HG03064 (cell line): ENCODE measurements around the gene PAXX.

ENCODE experiments used
- ATAC-seq: cut with Tn5 transposase; IDR thresholded peaks from one replicate; pipeline ENCODE4 v1.9.1; 2021; ENCODE audit warnings: low read depth; ENCODE audit not compliant: unreplicated experiment

Gene PAXX, protein sequence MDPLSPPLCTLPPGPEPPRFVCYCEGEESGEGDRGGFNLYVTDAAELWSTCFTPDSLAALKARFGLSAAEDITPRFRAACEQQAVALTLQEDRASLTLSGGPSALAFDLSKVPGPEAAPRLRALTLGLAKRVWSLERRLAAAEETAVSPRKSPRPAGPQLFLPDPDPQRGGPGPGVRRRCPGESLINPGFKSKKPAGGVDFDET

DNA sequence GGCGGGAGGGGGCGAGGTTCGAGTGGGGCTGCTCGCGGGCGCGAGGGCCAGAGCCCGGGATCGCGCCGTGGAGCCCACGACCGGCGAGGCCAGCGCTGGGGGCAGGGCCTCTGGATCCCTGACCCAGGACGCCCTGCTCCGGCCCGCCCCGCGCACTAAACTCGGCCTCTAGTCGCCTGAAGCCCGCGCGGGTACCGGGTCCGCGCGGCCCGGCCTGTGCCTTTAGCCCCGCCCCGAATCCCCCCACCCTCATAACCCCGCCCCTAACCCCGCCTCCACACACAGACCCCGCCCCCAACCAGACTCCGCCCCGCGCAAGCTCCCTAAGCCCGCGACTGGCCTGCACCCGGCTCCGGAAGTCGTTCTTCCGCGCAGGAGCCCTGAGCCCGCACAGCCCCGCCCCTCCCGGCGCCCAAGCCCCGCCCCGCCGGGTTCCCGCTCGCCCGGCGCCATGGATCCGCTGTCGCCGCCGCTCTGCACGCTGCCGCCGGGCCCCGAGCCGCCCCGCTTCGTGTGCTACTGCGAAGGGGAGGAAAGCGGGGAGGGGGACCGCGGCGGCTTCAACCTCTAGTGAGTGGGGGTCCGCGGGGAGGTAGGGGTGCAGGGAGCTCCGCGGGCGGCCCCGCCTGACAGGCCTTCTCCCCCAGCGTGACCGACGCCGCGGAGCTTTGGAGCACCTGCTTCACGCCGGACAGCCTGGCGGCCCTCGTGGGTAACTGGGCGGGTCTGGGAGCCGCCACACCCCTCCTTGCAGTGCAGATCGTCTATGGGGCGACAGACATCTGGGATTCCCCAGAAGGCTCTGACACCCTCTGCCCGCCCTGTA is at the start of gene PAXX:
Gene PAXX, plus strand, starts transcription at position 430 of the 826 bp plus-strand sequence. Its CDS starts 22 bp downstream, at position 452.
- ATAC-seq = peak; percentile 77

DNA sequence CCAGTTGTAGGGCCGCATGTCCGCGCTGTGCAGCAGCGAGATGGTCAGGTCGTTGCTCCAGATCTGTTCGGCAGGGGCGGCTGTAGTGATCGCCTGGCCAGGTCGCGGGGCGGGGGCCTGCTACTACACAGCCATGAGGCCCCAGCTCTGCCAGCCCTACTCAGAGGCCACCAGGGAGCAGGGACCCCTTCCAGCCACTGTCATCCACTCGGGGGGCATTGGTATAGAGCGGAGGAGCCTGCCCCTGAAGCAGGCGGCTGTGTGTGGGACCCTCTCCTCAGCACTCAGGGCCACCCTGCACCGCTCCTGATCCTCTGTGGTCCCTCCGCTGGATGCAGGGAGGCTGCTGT is 49.4 kb upstream of the PAXX start:
- no peak for ATAC-seq

DNA sequence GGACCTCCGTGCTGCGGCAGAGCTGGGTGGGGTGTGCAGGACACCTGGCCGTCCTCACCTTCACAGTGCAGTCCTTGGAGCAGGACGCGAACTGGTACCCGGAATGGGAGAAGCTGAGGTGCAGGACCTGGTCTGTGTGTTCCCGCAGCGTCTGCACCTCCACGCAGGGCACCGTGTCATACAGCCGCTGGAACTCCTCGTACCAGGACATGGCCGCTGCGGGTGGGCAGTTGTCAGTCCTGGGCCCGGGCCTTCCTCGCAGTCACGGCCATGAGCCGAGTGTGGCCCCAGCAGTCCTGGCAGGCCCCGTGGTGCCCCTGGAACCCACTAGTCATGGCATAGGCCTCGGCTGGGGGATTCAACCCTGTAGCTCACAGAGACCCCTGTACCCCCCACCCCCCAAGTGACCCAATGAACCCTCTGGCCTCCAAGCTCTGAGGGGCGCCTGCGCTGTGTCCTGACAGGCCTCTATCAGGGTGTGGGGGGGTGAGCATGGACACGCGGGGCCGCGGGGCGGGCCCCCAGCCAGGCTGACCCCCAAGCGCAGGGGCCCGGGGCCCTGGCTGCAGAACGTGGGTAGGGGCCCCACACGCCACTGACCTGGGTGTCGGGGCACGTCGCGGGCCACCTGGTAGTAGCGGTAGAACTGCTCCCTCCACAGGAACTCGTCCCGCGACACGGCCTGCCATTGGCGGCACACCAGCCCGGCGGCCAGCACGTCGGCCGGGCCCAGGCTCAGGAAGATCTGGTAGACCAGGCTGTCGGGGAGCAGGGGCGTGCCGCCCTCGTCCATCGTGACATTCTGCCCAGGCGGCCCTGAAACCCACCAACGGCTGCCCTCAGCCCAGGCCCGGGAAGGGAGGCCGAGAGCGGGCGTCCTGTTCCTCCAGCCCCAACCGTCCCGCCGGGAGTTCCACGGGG is 48.7 kb upstream of the PAXX start:
- peak; percentile 8 for ATAC-seq

DNA sequence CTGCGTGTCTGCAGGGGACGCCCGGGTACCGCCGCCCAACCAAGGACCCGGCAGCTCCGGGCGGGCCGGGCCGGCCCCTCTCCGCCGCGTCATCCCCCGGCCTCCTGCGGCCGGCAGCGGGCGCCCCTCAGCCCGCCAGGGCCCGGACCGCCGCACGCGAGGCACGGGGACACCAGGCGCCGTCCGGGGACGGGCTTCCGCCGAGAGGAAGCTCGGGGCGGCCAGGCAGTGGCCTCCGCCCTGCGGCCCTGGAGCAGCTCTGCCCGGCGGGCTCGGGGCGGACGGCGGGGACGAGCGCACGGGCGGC is 48.1 kb upstream of the PAXX start:
- ATAC-seq = no peak

DNA sequence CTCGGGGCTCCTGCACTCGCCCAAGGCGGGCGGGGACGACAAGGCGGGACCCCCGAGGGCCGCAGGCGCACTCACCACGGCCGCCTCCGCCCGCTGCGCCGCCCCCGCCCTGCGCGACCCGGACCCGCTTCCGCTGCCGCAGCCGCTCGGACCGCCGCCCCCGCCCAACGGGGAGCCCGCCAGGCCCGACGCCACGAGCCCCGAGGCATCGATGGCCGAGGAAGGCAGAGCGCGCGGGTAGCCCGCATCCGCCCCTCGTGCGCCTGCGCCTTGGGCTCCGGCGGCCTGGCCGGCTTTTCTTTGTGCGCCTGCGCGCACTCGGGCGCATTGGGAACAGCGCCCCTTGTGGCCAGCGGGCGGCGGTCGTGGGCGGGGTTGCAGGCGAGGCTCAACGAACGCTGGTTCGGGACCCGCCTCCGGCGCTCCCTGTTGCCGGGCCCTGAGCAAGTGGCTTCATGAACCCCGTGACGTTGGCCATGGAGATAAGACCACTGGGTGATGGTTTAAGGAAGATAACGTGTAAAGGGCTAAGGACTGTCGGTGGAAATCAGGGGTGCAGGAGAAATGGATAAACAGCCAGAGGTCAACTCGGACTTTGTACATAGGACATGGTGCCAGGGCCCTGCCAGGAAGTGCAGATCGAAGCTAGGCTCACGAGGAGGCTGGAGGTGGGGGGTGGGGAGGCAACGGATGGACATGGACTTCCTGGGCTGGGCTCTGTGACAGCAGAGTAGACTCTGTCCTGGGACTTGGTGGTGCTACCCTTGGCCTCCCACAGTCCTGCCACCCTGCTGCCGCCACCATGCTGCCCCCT is 47.5 kb upstream of the PAXX start, which contains the start of the genes C8G and FBXW5:
Gene C8G, plus strand, starts transcription at position 725 of the 814 bp plus-strand sequence. Its CDS starts 78 bp downstream, at position 803.
Gene FBXW5, minus strand, starts transcription at position 220 of the 814 bp plus-strand sequence. CDS start 655 bp downstream, outside the sequence.
- peak; percentile 59 for ATAC-seq

DNA sequence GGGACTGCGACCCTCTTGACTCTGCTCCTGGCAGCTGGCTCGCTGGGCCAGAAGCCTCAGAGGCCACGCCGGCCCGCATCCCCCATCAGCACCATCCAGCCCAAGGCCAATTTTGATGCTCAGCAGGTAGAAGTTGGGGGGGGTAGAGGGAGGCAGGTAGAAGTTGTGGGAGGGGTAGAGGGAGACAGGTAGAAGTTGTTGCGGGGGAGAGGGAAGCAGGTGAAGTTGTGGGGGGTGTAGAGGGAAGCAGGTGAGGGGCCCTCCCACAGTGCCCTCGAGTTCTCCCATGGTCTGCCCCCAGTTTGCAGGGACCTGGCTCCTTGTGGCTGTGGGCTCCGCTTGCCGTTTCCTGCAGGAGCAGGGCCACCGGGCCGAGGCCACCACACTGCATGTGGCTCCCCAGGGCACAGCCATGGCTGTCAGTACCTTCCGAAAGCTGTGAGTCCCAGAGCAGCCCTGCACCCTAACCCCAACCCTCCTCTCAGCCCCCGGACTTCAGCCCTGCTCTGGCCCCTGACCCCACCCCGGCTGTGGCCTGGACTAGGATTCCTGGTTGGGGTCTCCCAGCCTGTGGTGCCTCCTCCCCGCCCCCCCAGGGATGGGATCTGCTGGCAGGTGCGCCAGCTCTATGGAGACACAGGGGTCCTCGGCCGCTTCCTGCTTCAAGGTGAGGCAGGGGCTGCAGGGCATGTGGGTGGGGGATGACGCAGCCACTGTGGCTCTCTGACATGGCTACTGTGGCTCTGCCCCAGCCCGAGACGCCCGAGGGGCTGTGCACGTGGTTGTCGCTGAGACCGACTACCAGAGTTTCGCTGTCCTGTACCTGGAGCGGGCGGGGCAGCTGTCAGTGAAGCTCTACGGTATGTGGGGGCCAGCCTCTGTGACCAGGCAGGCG is 46.6 kb upstream of the PAXX start:
- no peak for ATAC-seq

DNA sequence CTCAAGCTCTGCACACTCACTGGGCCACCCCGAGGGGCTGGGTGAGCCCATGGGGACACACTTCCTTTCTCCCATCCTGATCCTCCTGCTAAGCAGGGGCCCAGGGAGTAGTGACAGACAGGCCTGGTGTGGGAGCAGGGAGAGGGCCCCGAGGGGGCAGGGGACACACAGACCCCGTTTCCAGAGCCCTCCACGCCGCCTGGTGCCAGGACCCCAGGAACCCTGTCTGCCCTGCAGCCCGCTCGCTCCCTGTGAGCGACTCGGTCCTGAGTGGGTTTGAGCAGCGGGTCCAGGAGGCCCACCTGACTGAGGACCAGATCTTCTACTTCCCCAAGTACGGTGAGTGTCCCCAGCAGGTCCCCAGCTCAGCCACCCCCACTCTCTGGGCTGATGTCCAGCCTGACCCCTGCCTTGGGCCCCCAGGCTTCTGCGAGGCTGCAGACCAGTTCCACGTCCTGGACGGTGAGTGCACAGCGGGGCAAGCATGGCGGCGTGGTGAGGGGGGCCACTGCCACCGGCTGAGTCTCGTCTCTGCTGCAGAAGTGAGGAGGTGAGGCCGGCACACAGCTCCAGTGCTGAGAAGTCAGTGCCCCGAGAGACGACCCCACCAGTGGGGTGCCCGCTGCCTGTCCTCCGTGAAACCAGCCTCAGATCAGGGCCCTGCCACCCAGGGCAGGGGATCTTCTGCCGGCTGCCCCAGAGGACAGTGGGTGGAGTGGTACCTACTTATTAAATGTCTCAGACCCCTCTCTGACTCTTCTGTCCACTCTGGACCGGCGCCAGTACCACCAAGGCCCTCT is 45.8 kb upstream of the PAXX start:
- no peak for ATAC-seq

DNA sequence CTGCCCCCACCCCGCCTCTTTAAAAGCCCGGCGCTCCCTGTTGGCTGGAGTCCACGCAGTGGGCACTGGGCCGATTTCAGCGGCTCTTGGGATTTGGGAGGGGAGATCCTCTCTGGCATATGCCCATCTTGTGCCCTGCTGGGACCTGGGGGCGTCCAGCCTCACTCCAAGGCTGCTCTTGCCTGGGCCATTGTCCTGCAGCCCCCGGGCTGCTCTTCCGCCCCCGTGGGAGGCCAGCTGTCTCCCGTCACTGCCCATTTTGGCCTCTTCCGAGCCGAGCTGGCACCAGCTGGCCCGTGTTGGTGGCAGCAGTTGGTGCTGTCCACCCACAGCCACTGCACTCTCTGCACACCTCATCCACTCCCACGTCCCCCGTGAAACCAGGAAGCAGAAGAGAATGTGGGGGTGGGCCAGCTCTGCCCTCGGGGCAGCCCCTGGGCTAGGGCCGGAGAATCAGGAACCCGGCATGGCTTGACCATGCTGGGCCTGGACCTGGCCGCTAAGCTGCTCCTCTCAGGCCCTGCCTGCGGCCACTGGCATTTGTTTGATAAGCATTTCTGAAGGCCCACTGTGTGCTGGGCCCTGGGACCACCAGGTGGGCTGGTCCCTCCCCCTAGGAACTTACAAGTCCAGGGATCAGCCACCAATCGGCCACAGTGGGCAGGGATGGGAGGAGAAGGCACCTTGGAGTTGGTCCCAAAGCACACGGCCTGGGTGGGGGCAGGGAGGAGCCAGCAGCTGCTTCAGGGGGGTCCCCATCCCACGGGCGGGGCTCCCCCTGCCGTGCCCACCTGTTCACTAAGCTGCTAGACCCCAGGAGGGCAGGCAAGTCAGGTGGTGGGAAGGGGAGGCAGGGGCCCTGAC is 45.0 kb upstream of the PAXX start:
- ATAC-seq = no peak

DNA sequence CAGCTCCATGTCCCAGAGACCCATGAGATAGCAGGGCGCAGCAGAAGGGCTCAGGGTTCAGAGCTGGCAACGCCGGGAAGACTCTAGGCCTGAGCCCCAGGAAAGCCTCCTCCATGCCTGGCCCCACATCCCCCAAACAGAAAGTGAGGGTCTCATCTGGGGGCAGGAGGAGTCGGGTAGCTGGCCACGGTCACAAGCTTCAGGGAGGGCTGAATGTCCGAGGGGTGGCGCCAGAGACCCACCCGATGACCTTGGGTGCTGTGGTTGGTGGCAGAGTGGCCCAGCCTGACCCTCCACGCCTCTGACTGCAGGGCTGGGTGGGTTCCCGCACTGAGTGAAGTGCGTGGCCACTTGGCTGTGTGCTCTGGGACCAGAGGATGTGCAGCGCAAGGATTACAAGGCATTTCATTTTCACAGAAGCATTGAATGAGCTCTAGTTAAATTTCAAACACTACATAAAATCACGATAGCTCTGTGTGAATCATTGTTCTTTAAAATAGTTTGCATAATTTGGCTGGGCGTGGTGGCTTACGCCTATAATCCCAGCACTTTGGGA is 44.2 kb upstream of the PAXX start:
- ATAC-seq = no peak

DNA sequence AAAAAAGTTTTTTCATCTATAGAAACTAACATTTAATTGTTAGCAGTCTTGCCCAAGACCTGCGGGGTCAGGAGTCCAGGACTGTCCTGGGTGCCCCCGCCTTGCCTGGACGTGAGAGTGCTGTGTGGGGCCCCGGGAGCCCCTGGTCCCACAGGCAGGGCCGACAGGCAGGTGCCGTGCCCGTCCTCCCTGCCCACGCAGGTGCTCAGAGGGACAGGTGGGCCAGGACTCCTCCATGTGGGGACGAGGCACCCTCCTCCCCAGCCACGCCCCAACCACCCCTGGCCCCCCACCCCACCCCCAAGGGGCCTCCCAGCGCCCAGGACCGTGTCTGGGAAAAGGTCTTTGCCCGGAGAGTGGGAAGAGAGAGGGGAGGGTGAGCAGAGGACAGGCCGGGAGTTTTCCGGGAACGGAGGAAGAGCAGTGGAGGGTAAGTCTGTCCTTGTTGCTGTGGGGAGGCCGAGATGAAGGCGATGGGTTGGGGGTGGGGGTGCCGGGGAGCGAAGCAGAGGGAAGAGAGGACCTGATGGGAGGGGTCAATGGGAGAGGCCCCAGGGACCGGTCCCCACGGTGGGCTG is 42.9 kb upstream of the PAXX start:
- no peak for ATAC-seq

DNA sequence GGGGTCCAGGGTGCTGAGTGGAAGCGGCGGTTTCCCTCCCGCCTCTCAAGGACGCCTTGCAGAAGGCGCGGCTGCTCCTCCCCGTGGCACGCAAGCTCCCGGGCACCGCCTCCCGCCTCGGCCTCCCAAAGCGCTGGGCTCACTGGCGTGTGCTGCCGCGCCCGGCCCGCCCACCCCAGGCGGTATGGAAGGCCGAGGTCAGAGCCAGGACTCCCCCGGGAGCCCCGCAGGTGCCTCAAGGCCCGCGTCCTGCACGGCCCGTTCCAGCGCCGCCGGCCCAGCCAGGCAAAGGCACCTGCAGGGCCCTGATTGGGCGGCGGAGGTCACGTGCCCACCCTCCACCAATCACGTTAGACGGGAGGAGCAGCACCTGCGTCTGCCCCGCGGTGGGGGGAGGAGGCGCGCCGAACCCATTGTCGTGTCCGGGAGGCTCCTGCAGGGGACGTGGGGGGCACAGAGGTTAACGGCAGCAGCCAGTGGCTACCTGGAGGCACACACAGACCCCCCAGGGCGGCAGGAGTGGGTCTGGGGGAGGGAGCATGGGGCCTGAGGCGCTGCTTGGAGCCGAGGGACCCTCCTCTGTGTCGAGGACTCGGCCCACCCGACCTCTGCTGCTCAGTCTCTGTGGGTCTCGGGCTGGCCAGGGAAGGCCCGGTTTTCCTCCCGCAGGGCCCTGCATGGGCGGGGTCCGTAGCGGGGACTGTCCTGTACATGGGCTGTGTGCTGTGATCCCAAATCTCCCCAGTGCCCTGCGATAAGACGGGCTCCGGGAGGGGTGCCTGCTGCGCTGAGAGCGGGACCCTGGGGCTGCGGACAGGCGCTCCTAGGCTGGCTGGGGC is 42.2 kb upstream of the PAXX start:
- ATAC-seq = peak; percentile 54

DNA sequence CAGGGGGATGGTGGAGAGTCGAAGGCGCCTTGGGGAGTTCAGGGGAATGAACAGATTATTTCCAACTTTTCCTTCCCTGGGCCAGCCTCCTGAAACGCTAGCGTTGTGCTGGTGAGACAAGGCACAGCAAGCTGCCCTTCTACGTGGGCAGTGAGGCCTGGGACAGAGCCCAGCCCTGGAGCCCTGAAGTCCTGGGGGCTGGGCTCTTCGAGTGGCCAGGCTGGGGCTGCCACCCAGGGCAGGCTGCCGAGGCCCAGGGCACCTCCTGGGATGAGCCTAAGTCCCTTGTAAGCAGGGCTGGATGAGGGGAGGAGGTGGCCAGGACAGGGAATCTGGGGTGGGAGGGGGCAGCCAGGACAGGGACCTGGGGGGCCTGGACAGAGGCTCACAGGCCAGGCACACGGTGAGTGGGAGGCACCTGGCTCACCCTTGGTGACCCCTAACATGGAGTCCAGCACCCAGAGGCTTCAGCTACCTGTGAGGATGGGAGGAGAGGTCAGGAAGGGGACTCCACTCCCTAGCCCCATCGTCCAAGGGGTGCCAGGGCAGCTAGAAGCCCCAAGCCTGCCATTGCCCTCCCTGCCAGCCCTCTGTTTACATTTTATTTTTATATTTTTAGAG is 41.5 kb upstream of the PAXX start:
- ATAC-seq = no peak

DNA sequence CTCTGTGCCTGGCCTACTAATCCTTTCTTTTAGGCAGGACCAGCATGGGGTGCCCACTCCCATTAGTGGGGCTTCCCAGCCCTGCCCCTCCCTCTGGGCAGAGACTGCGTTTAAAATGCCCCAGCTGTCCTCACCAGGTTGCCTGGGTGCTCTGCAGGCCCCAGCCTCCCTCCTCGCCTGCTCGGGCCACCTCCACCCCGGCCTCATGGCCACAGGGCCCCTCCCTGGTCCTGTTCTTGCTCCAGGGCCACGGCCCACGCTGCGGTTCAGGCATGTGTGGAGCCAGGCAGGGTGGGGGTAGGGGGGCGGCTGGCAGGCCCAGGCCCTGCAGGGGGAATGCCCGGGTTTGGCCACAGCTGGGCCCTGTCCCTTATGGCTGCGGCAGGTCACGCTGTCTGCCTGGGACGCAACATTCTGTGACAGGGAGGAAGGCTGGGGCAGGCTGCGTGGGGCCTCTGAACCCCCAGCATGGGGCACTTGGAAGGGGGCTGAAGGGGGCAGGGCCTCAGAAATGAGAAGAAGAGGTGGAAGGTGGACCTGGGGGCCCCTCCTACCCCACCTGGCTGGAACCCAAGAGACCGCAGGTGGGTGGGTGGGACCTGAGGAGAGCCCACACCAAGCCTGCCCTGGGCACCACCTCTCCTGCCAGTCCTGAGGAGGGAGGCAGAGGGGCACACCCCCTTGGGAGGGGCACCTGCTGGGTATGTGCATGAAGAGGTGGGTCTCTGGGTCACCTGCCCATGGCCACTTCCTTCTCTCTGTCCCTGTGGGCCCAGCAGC is 40.5 kb upstream of the PAXX start, which contains the start of gene LCN12:
Gene LCN12, plus strand, starts transcription at position 733 of the 780 bp plus-strand sequence. CDS start 55 bp downstream, outside the sequence.
- no peak for ATAC-seq

DNA sequence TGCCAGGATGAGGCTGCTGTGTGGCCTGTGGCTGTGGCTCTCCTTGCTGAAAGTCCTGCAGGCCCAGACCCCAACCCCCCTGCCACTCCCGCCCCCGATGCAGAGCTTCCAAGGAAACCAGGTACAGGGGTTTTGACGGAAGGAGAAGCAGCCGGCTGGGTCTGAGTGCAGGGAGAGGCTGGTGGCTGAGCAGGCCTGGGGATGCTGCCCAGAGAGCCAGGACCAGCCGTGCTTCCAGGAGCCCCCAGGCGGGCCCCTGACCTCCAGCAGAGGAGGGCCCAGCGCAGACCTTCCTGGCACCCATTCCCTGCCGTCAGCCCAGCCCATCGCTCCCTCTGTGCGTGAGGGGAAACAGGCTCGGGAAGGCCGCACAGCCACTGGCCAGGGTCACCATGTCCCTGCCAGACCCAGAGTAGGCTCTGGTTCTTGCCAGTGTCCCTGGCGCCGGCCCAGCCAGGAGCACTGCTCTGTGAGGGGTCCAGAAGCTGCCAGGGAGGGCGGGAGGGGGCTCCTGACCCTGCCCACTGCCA is 39.8 kb upstream of the PAXX start:
- ATAC-seq = no peak
